Myocyte (in vitro differentiated cells): ENCODE measurements around the gene MKRN3. TPM values are rescaled to one million over a fixed set of nuclear protein-coding genes. Genes with fewer than 3 reads are reported as not detected.
A peak's percentile ranks its signal among the peaks of the same experiment; 100 is the strongest.

Source experiments
- DNase-seq: peaks from one replicate; pipeline ENCODE4 v3.0.0-alpha.2; 2012; ENCODE audit warnings: low read depth
- polyA plus RNA-seq: library from polyadenylated mRNA; unstranded; fragments of >200 nt; gene quantifications from one replicate; pipeline ENCODE4 v1.2.1, GENCODE V29; 2012; ENCODE audit warnings: missing spikeins
- total RNA-seq: library from RNA; depleted of rRNA; stranded (reverse); fragments of >200 nt; gene quantifications from 2 replicates; pipeline ENCODE4 v1.2.3, GENCODE V29; 2014

Gene MKRN3
- total RNA-seq, result 10.1 and 10.6 TPM in 2 replicates
- 2.7 TPM for polyA plus RNA-seq

GRCh38 chr15:23565395-23566070, at the start of gene MKRN3:
Gene MKRN3, plus strand, starts transcription at chr15:23565674. Its CDS starts 109 bp downstream, at chr15:23565783.
- peak; percentile 85 for DNase-seq

GRCh38 chr15:23516866-23517265, 48.6 kb upstream of the MKRN3 start:
- DNase-seq, result no peak

GRCh38 chr15:23518104-23518503, 47.4 kb upstream of the MKRN3 start:
- DNase-seq, result peak; percentile 3

GRCh38 chr15:23524816-23525215, 40.7 kb upstream of the MKRN3 start:
- DNase-seq, result no peak

- DNase-seq, result no peak
Observed at GRCh38 chr15:23529891-23530290, 35.6 kb upstream of the MKRN3 start.

GRCh38 chr15:23532024-23532423, 33.5 kb upstream of the MKRN3 start:
- peak; percentile 68 for DNase-seq

- DNase-seq, result no peak
Observed at GRCh38 chr15:23536659-23537058, 28.8 kb upstream of the MKRN3 start.

GRCh38 chr15:23538648-23539047, 26.8 kb upstream of the MKRN3 start:
- DNase-seq, result no peak

GRCh38 chr15:23539892-23540291, 25.6 kb upstream of the MKRN3 start:
- DNase-seq, result no peak

GRCh38 chr15:23546158-23546557, 19.3 kb upstream of the MKRN3 start:
- DNase-seq, result no peak

- no peak for DNase-seq
Observed at GRCh38 chr15:23548071-23548470, 17.4 kb upstream of the MKRN3 start.

- no peak for DNase-seq
Observed at GRCh38 chr15:23561914-23562313, 3.6 kb upstream of the MKRN3 start.

- peak; percentile 37 for DNase-seq
Observed at GRCh38 chr15:23564821-23565394, 566 bp upstream of the MKRN3 start.

- peak; percentile 87 for DNase-seq
Observed at GRCh38 chr15:23566071-23566554, 639 bp downstream of the MKRN3 start.

GRCh38 chr15:23566651-23567050, 1.2 kb downstream of the MKRN3 start:
- no peak for DNase-seq

- no peak for DNase-seq
Observed at GRCh38 chr15:23567921-23568320, 2.4 kb downstream of the MKRN3 start.

- DNase-seq, result no peak
Observed at GRCh38 chr15:23569151-23569925, 3.9 kb downstream of the MKRN3 start.

GRCh38 chr15:23570486-23570885, 5.0 kb downstream of the MKRN3 start:
- no peak for DNase-seq

- no peak for DNase-seq
Observed at GRCh38 chr15:23572844-23573243, 7.4 kb downstream of the MKRN3 start.

GRCh38 chr15:23574742-23575141, 9.3 kb downstream of the MKRN3 start:
- DNase-seq, result no peak

- no peak for DNase-seq
Observed at GRCh38 chr15:23576061-23576460, 10.6 kb downstream of the MKRN3 start.

- no peak for DNase-seq
Observed at GRCh38 chr15:23578521-23579150, 13.2 kb downstream of the MKRN3 start.
